Measurements from ENCODE around the gene SIM2.

Gene SIM2

DNA sequence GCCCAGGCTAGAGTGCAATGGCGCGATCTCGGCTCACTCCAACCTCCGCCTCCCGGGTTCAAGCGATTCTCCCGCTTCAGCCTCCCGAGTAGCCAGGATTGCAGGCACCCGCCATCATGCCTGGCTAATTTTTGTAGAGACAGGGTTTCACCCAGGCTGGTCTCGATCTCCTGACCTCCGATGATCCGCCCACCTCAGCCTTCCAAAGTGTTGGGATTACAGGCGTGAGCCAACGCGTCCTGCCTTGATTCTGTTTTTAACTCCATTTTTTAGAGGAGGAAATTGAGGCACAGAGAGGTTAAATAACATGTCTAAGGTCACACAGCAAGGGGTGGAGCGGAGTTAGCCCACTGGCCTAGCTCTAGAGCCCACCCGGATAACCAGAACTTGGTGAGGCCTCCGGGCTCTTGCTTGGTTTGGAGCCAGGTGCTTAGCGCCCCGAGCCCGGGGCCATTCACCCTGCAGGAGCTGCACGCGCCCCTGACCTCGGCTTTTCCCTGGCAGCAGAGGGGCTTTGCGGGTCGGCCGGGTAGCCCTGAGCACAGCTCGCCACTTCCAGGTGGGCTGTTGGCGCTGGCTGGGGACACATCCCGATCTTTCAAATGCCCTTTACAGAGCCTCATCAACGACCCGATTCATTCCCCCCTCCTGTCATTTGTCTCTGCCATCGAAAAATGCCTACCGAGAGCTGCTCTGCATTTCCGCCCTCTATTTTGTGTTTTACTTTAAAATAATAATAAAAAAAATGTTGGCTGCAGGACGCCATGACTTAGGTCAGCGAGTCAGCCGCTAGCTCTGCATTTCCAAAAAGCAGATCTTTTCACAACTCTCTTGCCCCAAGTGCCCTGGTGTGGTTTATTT, 11.2 kb downstream of the SIM2 start:
- DNase-seq (ENCODE audit: low read depth in 1 of 2, low spot score in 1 of 2), result no peak

DNA sequence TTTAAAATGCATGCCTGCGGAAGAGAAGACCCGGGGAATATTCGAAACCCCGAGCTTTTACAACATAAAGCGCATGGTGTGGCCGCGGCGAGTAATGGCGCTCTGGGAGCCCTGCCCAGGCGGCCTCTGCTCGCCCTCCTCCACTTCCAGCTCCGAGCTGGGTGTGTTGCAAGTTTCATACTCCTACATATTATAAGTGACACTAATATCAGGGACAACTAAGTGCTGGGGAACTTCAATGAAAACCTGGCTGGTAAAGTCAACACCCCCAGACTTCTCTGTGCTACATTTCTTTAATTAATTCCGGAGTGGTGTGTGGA, 11.8 kb downstream of the SIM2 start:
- no peak for DNase-seq (ENCODE audit: low read depth in 1 of 2, low spot score in 1 of 2)

DNA sequence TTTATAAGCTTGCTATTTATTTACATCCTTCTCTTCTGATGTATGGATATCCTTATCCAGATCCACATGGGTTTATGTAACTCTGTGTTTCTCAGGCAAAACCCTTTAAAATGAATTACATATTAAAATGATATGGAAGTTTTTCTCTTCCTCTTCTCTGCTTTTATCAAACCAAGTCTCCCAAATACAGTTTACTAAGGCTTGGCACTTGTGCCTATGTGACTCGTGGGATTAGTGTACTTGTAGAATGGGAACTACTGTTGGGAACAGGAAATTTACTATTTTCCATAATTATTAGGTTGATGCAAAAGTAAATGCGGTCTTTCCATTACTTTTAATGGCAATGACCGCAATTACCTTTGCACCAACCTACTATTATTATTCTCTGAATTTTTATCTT, 14.8 kb downstream of the SIM2 start:
- no peak for DNase-seq (ENCODE audit: low read depth in 1 of 2, low spot score in 1 of 2)

- DNase-seq (ENCODE audit: low read depth in 1 of 2, low spot score in 1 of 2), result no peak
Measured at GRCh38 chr21:36716387-36716786, 17.5 kb downstream of the SIM2 start.

DNA sequence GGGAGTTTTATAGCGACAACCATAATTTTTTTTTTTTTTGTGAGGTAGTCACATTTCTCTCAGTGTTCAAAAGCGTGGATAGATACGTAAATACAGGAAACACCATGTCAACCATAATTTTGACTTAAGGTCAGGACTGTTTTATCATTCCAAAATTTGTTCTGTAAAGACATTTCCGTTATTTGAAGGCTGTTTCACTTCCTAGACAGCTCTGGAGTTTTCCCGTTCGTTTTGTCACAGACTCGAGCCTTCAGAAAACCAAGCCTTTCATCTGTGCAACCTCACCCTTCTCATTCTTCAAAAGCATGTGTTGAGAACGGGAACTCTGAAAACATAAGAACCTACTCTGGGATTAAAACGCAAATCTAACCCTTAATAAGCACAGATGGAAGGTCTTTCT, 17.9 kb downstream of the SIM2 start:
- DNase-seq (ENCODE audit: low read depth in 1 of 2, low spot score in 1 of 2), result no peak

GRCh38 chr21:36717976-36718375, 19.1 kb downstream of the SIM2 start:
- DNase-seq (ENCODE audit: low read depth in 1 of 2, low spot score in 1 of 2), result no peak

GRCh38 chr21:36718951-36719501, 20.1 kb downstream of the SIM2 start:
- DNase-seq (ENCODE audit: low read depth in 1 of 2, low spot score in 1 of 2), result no peak

GRCh38 chr21:36719614-36720013, 20.7 kb downstream of the SIM2 start:
- no peak for DNase-seq (ENCODE audit: low read depth in 1 of 2, low spot score in 1 of 2)

- no peak for DNase-seq (ENCODE audit: low read depth in 1 of 2, low spot score in 1 of 2)
Measured at GRCh38 chr21:36721817-36722216, 22.9 kb downstream of the SIM2 start.

DNA sequence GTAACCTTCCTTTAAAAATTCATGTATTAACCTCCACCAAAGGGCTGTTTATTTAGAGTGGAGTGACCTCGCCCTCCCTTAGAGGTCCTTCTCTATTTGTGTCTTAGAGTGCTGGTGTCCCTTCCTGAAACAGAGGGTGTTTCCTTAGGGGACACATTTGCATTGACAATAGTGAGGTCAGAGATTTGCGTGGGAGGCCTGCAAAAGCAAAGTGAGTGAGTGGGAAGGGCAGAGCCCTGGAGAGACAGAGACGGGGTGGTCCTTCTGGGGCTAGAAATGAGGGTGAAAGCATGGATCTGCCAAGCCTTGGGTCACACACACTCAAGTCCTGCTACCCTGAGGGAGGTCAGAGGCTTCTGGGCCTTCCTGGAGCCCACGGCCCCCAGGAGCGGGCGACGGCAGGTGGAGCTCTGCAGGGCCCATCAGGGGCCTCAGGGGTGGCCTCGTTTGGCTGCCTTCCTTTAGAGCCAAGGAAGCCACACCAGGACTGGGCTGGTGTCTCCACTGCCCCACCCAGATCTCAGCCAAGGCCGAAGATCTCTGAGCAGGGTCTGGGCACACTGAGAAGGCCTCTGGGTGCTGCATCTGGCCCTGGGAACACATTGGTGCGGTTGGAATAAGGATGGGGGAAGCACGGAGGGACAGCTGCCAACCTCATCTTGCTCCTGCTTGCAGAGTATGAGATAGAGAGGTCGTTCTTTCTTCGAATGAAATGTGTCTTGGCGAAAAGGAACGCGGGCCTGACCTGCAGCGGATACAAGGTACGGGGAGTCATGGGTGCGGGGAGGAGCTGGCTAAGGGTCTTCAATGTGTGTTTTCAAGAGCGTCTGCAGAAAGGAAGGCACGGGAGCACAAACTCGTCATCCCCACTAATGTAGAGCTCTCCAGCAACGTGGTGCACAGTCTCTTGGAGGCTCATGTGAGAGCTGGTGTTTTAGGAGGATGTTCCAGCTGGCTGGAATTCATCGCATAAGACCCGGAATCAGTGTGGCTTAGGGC, 23.8 kb downstream of the SIM2 start:
- DNase-seq (ENCODE audit: low read depth in 1 of 2, low spot score in 1 of 2), result no peak

DNA sequence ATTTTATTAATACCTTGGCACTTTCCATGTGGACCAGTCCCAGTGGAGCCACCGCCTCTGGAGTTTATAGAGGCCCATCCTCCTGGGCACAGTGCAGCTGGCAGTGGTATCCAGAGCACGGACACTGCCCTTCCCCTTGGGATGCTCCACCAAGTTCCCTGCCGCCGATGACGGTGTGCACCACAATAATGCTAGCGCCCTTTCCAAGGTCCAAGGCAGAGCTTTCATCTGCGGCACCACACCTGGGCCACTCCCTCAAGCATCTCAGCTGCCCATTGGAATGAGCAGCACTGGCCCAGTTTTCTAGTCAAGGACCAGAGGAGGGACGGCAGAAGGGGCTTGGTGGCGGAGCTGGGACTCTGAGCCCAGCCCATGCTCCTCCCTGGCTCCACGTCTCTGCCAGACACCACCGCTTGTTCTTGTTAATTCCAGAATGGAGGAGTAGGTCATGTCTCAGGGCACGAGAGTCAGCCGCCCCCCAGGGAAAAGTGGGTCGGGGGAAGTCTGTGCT, 24.5 kb downstream of the SIM2 start:
- DNase-seq (ENCODE audit: low read depth in 1 of 2, low spot score in 1 of 2), result no peak

DNA sequence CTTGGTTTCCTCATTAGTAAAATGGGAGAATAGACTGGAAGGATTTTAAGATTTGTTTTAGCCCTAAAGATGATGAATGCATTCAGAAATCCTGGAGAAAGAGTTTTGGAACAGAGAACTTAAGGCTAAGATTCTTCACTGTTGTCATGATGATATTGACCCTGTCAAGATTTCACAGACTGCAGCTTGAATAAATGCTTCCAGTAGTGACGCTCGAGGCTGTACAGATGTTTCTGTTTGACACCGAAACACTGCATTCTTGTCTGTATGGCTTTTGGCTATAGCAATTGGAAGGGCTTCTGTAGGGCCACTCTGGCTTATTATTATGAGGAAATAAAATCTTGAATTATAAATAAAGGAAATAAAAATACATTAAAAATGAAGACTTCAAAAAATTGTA, 25.7 kb downstream of the SIM2 start:
- no peak for DNase-seq (ENCODE audit: low read depth in 1 of 2, low spot score in 1 of 2)

GRCh38 chr21:36725793-36726386, 27.0 kb downstream of the SIM2 start:
- DNase-seq (ENCODE audit: low read depth in 1 of 2, low spot score in 1 of 2), result no peak

GRCh38 chr21:36727866-36728265, 29.0 kb downstream of the SIM2 start:
- no peak for DNase-seq (ENCODE audit: low read depth in 1 of 2, low spot score in 1 of 2)

GRCh38 chr21:36728371-36729111, 29.6 kb downstream of the SIM2 start:
- no peak for DNase-seq (ENCODE audit: low read depth in 1 of 2, low spot score in 1 of 2)

DNA sequence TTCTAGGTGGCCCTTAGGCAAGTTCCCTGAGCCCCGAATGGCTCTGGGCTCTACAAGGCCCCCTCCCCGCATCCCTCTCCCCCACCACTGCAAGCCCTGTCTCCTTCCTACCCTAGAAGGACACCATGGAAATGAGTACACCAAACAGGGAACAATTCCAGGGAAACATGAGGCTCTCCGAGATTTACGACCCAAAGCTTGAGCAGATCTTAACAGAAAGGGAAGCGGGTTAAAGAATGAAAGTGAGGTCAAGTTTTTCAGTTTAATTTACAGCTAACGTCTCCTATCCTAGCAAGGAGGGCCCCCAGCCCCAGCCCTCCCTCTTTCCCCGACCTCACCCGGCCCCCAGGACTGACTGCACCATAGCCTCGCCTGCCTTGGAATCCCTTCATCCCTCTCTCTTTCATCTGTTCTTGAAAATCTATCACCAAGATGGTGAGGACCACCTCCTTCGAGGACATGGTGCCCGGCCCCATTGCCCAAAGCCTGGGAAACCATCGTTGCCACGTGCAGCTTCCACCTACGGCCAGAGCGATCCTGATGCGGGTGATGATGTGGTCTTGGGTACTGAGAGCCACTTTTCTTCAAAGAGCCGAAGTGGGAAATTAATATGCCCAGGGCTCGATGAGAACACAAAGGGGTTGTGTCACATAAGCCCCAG, 30.5 kb downstream of the SIM2 start:
- DNase-seq (ENCODE audit: low read depth in 1 of 2, low spot score in 1 of 2), result no peak

DNA sequence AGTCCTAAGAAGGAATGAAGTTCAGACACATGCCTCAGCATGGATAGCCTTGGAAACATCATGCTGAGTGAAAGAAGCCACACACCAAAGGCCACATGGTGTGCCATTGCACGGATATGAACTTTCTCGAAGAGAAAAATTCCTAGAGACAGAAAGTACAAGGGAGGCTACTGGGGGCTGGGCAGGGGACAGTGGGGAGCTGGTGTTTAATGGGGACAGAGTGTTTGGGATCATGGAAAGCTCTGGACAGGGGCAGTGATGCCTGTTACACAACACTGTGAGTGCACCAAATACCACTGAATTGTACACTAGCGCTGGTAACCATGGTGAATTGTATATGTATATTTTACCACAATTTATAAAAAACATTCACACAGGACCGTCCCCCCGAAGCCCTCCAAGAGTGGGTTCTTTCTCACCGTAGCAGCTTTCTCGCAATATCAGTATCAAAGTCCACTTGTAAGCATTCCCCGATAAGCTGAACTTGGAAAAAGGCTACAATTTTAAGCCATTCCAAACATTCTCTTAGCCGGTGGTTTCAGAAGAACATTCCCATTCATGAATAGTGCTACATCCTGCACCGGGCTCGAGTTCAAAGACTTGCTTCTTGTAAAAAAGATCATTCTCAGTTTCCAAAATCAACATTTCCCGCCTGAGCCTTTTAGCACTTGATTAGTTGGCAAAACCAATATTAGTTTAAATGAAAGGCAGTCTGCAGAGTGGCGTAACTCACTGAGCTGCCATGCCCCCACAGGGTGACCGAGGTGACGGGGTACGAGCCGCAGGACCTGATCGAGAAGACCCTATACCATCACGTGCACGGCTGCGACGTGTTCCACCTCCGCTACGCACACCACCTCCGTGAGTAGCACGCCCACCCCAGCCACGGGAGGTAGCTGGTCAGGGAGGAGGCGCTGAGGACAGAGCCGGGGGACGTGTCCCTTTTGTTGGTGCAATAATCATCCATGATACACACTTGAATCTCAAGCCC, 31.7 kb downstream of the SIM2 start:
- DNase-seq (ENCODE audit: low read depth in 1 of 2, low spot score in 1 of 2), result no peak

DNA sequence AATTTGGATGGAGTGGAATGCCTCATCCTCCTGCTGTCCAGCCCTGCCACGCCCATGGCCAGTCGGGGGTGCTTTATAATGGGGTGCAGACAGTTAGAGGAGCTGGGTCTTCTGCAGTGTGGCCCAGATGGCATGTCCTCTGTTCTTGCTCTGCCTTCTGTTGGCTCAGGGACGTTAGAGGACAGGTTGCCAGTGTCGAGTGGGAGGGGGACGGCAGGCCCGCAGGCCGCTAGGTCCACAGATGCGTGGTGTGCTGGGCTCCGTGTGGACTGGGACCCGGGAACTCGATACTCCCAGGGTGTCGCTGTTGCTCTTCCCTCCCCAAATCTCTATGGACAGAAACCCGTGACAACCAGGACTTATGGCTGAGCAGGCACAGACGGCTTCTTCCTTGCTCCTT, 33.3 kb downstream of the SIM2 start:
- no peak for DNase-seq (ENCODE audit: low read depth in 1 of 2, low spot score in 1 of 2)

GRCh38 chr21:36732761-36733160, 33.8 kb downstream of the SIM2 start:
- no peak for DNase-seq (ENCODE audit: low read depth in 1 of 2, low spot score in 1 of 2)
